Muscle layer of colon (tissue), 2 donors: ENCODE data around the gene LILRA6.
"Not testable (repeated sequence)": the region's sequence is repeated elsewhere in the genome, so short reads cannot be mapped to it uniquely, and the experiment has no call there.

Experiments used
- H3K27ac ChIP-seq: one replicate; pipeline ENCODE4 v1.7.0; 2013; ENCODE audit warnings: low read depth, mild to moderate bottlenecking, low read length, moderate library complexity
- H3K27me3 ChIP-seq, 2 donors: one replicate each; pipeline ENCODE4 v1.7.0; 2013; ENCODE audit warnings: low read length in 2 of 2, mild to moderate bottlenecking in 2 of 2; ENCODE audit not compliant: insufficient read depth in 2 of 2, control insufficient read depth in 1 of 2
- H3K36me3 ChIP-seq: one replicate; pipeline ENCODE4 v1.7.0; 2013; ENCODE audit warnings: mild to moderate bottlenecking, low read length; ENCODE audit not compliant: insufficient read depth
- H3K4me1 ChIP-seq: one replicate; pipeline ENCODE4 v1.7.0; 2013; ENCODE audit warnings: mild to moderate bottlenecking, low read length; ENCODE audit not compliant: insufficient read depth
- H3K4me3 ChIP-seq, 2 donors: one replicate each; pipeline ENCODE4 v1.7.0; 2013; ENCODE audit warnings: low read length in 2 of 2, low read depth in 1 of 2, mild to moderate bottlenecking in 1 of 2, moderate library complexity in 1 of 2
- H3K9ac ChIP-seq: one replicate; pipeline ENCODE4 v1.7.0; 2013; ENCODE audit warnings: low read length
- H3K9me3 ChIP-seq: one replicate; pipeline ENCODE4 v1.7.0; 2013; ENCODE audit warnings: mild to moderate bottlenecking, low read length
- donor health status: abdominal sarcoma.
- donor health status: Adenocarcinoma of cecum.

LILRA6 gene

DNA sequence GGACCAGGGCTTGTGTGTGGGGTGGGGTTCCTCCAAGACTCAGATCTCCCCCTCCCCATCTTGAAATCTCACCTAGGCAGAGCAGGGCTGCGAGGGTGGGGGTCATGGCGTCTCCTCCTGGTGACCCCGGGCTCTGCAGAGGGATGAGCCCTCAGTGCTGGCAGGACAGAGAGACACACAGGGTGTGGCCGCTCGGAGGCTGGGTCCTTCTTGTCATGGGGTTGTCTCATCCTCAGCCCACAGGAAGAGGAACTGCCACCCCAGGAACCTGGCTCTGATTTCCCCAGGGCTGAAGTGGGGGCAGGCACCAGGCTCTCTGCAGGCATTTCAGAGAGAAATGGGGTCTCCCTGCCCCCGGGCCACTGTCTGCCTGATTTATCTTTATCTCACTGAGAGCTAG is at the start of gene LILRA6:
Gene LILRA6, minus strand, starts transcription at position 145 of the 400 bp plus-strand sequence.
- not testable (repeated sequence) for H3K9me3 ChIP-seq, H3K27ac ChIP-seq, H3K9ac ChIP-seq, H3K36me3 ChIP-seq, H3K4me3 ChIP-seq, H3K4me1 ChIP-seq, H3K27me3 ChIP-seq

DNA sequence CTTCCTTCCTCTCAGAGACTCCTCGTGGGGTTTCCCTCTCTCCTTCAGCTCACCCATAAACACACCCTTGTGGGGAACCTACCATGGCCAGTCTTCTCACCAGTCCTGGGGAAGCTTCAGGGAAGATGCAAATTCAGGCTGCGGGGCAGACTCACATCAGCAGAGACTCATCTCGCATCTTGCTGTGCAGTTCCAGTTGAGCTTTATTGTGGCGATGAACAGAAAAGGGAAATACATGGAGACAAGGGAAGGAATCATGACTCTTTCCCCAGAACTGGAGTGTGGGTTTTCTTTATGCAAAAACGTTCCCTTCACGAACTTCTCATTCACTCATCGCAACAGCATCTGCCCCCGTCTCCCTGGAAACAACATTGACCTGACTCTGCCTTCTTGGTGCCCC is 46.6 kb upstream of the LILRA6 start:
- not testable (repeated sequence) for H3K9ac ChIP-seq, H3K27me3 ChIP-seq, H3K4me3 ChIP-seq, H3K27ac ChIP-seq, H3K4me1 ChIP-seq, H3K9me3 ChIP-seq, H3K36me3 ChIP-seq

DNA sequence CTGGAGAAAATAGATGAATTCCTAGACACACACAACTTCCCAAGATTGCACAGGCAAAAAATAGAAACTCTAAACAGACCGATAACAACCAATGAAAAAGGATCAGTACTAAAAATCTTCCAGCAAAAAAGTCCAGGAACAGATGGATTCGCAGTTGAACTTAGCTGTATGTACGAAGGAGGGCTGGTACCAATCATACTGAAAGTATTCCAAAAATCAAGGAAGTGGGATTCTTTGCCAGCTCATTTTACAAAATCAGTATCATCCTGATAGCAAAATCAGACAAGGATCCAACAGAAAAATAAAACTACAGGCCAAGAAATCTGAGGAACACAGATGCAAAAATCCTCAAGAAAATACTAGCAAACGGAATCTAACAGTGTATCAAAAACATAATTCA is 44.9 kb upstream of the LILRA6 start:
- Histone ChIP-seq H3K36me3 (no peaks in the 10 kb centered on the region), H3K4me1 (no peaks in the 10 kb centered on the region), H3K27me3 (peaks cover 0 to 5% of the 10 kb centered on the region in 2 donors), H3K9ac (no peak overlapping the region), H3K4me3 (no peak overlapping the region), H3K9me3 (no peaks in the 10 kb centered on the region), H3K27ac (no peak overlapping the region)

DNA sequence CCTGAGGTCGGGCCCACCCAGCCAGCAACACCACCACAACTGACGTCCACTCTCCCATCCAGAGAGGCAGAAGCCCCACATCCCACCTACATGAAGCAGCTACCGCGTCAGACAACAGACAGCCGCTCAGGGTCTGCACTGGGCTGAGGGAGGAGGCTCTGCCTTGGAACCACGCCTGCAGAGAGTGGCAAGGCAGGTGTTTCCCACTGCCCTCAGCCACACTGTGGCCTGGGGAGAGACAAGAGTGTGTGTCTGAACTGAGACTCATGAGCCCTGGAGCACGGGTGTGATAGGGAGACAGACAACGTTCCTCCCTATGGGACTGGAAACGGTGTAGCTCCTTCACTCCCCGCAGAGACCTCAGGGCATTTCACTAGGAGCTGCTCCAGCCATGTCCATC is 43.7 kb upstream of the LILRA6 start:
- H3K4me3 ChIP-seq, H3K27me3 ChIP-seq, H3K36me3 ChIP-seq, H3K9ac ChIP-seq, H3K4me1 ChIP-seq, H3K27ac ChIP-seq, H3K9me3 ChIP-seq: not testable (repeated sequence)

DNA sequence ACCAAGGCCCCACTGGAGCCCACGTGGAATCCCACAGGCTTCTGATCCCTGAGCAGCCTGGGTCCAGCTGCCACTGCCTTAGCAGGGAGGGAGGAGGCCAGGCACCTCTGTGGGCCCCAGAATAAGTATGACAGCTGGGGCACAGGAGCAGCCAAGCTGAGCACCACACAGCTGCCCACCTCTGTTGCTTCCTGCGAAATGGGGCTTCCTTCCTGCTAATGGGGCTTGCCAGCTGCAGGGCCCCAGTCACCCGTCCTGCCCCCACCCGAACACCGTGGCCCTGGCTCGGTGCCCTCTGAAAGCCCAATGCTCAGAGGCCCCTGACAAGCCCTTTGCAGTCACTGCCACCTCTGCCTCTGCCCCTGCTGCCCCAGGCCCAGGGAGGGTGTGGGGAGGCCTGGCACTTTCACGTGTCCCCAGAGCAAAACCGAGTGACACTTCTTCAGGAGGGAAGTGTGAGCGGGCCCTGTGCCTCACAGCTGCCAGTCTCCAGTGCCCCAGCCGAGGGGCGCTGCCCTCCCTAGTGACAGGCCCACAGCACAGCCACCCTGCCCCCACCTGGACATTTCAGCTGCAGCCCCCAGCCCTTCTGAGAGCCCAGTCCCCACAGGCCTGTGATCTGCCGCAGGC is 43.0 kb upstream of the LILRA6 start:
- H3K9me3 ChIP-seq, H3K4me1 ChIP-seq, H3K27ac ChIP-seq, H3K9ac ChIP-seq, H3K36me3 ChIP-seq, H3K27me3 ChIP-seq, H3K4me3 ChIP-seq: not testable (repeated sequence)

DNA sequence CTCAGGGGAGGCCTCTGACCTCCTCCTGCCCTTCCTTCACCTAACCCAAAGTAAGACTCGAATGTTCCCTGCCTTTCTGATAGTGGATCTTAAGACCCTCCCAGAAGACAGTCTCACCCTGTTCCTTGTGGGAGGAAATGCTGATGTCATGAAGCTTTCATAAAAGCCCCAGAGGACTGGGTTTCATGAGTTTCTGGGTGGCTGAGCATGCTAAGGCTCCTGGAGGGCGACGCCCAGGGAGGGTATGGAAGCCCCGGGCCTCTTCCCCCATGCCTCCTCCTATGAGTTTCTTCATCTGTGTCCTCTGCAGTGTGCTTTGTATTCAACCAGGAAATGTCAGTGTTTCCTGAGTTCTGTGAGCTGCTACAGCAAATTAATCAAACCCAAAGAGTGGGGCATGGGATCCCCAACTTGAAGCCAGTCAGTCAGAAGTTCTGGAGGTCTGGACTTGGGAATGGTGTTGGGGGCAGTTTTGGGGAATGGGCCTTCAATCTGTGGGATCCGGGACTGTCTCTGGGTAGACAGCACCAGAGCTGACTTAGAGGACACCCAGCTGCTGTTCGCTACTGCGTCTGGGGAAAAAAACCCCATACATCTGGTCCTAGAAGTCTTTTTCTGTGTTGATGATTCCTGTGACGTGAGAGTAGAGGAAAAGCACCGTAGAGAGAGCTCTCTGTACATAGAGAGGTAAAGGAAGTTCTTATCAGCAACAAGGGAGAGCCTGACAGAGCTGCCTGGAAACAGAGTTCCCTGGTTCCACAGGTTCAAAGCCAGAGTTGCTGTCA is 40.3 kb upstream of the LILRA6 start:
- H3K27ac ChIP-seq: no peak overlapping the region
- no peaks in the 10 kb centered on the region for H3K36me3 ChIP-seq
- no peak overlapping the region for H3K9ac ChIP-seq

DNA sequence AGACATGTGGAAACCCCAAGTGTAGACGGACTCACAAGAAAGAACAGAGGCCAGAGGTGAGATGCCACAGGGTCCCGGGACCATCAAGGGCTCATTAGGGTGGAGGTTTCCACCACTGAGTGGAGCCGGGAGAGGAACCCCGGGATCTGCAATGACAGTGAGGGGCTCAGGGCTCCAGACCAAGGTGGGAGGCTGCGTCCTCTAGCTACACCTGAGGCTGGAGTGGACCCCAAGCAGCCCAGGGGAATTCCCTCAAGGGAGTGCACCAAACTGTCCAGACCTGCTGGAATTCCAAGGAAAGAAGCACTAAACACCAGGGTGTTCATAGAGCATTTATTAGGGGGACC is 39.1 kb upstream of the LILRA6 start:
- not testable (repeated sequence) for H3K27me3 ChIP-seq, H3K4me3 ChIP-seq, H3K27ac ChIP-seq, H3K9ac ChIP-seq, H3K9me3 ChIP-seq, H3K4me1 ChIP-seq, H3K36me3 ChIP-seq

More for the DNA sequence above, 40.3 kb upstream of the LILRA6 start:
- Histone ChIP-seq H3K9me3 (no peaks in the 10 kb centered on the region), H3K4me3 (no peak overlapping the region), H3K27me3 (peaks cover 0 to 5% of the 10 kb centered on the region in 2 donors), H3K4me1 (no peaks in the 10 kb centered on the region)

DNA sequence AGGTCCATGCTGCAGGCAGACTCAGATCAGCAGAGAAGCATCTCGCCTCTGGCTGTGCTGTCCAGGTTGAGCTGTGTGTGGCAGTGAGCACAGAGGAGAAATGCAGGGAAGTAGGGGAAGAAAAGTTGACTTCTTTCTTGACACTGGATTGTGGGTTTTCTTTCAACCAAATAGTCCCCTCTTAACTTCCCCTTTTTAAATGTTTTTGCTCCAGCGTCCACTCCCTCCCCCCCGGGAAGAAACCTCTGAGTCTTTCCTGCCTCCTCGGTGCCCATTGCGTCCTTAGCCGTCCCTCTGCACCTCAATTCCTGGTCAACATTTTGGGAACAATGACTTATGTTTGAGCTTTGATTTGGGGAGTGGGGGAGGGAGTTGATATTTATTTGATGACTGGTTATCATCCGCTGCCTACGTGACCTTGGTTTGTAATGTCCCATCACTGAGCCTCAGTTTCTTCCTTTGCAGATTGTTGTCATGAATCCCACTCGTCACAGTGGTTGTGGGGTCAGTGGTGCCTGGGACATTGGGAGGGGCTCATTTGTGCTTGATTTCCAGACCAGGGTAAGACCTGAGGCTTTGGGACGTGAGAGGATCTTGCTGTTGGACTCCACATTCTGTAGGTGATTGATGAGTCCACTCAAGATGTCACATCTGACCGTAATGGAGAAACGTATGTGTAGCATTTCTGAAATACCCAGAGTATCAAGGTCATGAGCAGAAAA is 38.6 kb upstream of the LILRA6 start, which contains the start of gene LILRB2:
Gene LILRB2, minus strand, starts transcription at position 104 of the 722 bp plus-strand sequence. CDS start 614 bp downstream, outside the sequence.
- Histone ChIP-seq H3K4me3 (peak within 1 kb of the TSS in 1 of 2 donors; percentile 9), H3K36me3 (no peaks in the 10 kb centered on the region), H3K9me3 (no peaks in the 10 kb centered on the region), H3K9ac (no peak within 1 kb of the TSS), H3K27me3 (peaks cover 0 to 5% of the 10 kb centered on the region in 2 donors), H3K4me1 (no peaks in the 10 kb centered on the region), H3K27ac (no peak within 1 kb of the TSS)

DNA sequence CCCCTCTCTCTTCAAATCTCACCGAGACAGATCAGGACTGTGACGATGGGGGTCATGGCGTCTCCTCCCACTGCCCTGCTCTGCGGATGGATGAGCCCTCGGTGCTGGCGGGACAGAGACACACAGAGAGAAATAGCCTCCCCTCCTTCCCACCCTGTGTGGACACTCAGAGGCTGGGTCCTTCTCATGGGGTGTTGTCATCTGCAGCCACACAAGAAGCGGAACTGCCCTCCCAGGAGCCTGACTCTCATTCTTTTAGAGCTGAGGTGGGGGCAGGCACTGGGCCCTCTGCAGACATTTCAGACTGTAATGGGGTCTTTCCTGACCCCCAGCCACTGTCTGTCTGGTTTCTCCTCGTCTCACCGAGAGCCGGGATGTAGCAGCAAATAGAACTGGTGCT is 37.9 kb upstream of the LILRA6 start:
- not testable (repeated sequence) for H3K27ac ChIP-seq, H3K9me3 ChIP-seq, H3K4me1 ChIP-seq, H3K27me3 ChIP-seq, H3K36me3 ChIP-seq, H3K9ac ChIP-seq
- peak overlapping the region in 1 of 2 donors; percentile 9 for H3K4me3 ChIP-seq

DNA sequence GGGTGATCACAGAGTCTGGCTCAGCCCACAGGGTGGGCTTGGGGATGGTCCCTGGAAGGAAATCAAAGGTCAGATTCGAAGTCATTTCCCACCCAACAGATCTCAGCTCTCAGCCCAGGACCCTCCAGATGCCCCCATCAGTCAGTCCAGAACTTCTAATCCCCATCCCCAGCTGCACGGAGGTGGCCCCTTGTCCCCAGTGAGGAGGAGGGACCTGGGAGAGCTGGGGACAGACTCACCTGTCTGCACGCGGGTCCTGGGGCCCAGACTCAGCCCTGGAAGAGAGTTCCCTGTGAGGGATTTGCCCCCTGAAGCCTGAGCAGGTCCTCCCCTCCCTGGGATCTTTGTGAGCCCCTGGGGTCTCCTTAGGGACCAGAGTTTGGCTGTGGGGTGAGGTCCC is 37.4 kb upstream of the LILRA6 start:
- not testable (repeated sequence) for H3K4me3 ChIP-seq, H3K27me3 ChIP-seq, H3K27ac ChIP-seq, H3K9me3 ChIP-seq, H3K4me1 ChIP-seq, H3K36me3 ChIP-seq, H3K9ac ChIP-seq

DNA sequence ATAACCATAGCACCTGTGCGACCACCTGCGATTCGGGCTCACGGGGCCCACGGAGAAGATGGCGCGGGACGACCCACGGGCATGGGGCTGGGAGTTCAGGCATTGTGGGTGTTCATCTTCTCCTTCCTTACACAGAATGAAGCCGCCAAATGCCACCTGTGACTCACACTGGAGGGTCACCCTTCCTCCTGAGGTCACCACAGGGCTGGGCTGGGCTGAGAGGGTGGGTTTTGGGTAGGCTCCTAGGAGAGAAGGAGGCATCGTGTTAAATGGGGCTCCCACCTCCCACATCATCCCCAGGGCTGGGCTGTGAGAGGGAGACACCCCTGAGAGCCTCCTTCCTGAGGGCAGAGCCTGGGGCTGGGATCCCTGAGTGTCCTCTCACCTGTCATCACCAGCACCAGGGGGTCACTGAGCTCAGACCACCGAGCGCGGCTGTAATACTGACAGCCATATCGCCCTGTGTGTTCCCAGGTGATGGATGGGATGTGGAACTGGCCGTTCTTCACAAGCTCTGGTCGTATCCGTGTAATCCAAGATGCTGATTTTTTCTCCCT is 36.9 kb upstream of the LILRA6 start:
- peaks cover 0 to 5% of the 10 kb centered on the region in 2 donors for H3K27me3 ChIP-seq
- no peak overlapping the region for H3K4me3 ChIP-seq
- no peaks in the 10 kb centered on the region for H3K4me1 ChIP-seq
- H3K9ac ChIP-seq: no peak overlapping the region
- no peaks in the 10 kb centered on the region for H3K9me3 ChIP-seq
- H3K27ac ChIP-seq: no peak overlapping the region
- no peaks in the 10 kb centered on the region for H3K36me3 ChIP-seq
